H9 (cell line): Measurements from ENCODE around the gene RPS21. TPM values are rescaled to one million over a fixed set of nuclear protein-coding genes. Genes with fewer than 3 reads are reported as not detected.

Experiments used
- DNase-seq: peaks from one replicate; pipeline ENCODE4 v3.0.0-alpha.2; 2017
- H2AFZ ChIP-seq: one replicate; pipeline ENCODE4 v1.6.1; 2013; ENCODE audit warnings: mild to moderate bottlenecking, low read length, control low read depth, moderate library complexity
- H2AK5ac ChIP-seq: 2 replicates; pipeline ENCODE4 v1.6.1; 2013; ENCODE audit warnings: low read length, control low read depth, mixed read lengths; ENCODE audit not compliant: insufficient read length
- H2BK120ac ChIP-seq: one replicate; pipeline ENCODE4 v1.6.1; 2013; ENCODE audit warnings: low read depth, mild to moderate bottlenecking, low read length, control low read depth, inconsistent platforms; ENCODE audit not compliant: poor library complexity, severe bottlenecking
- H2BK12ac ChIP-seq: 2 replicates; pipeline ENCODE4 v1.6.1; 2013; ENCODE audit warnings: low read length, control low read depth, mixed read lengths, low read depth; ENCODE audit not compliant: insufficient read length
- H2BK15ac ChIP-seq: 2 replicates; pipeline ENCODE4 v1.6.1; 2013; ENCODE audit warnings: low read depth, low read length, control low read depth
- H2BK20ac ChIP-seq: one replicate; pipeline ENCODE4 v1.6.1; 2013; ENCODE audit warnings: low read depth, mild to moderate bottlenecking, low read length, control low read depth, inconsistent platforms; ENCODE audit not compliant: poor library complexity, severe bottlenecking
- H2BK5ac ChIP-seq: 2 replicates; pipeline ENCODE4 v1.6.1; 2013; ENCODE audit warnings: low read length, control low read depth, mixed read lengths; ENCODE audit not compliant: insufficient read length
- H3K14ac ChIP-seq: 2 replicates; pipeline ENCODE4 v1.6.1; 2013; ENCODE audit warnings: low read length, control low read depth; ENCODE audit not compliant: insufficient read depth
- H3K18ac ChIP-seq: 2 replicates; pipeline ENCODE4 v1.6.1; 2013; ENCODE audit warnings: low read depth, mild to moderate bottlenecking, mixed read lengths, low read length, control low read depth; ENCODE audit not compliant: insufficient read length
- H3K23ac ChIP-seq: 2 replicates; pipeline ENCODE4 v1.6.1; 2013; ENCODE audit warnings: low read length, control low read depth, mixed read lengths, low read depth; ENCODE audit not compliant: insufficient read length
- H3K23me2 ChIP-seq: 2 replicates; pipeline ENCODE4 v1.6.1; 2013; ENCODE audit warnings: low read depth, mild to moderate bottlenecking, mixed read lengths, low read length, control low read depth; ENCODE audit not compliant: insufficient read length, poor library complexity, severe bottlenecking
- H3K27ac ChIP-seq: 2 replicates; pipeline ENCODE4 v1.5.1; 2013; ENCODE audit warnings: low read length, control low read depth, mixed read lengths, low read depth; ENCODE audit not compliant: insufficient read length
- H3K27me3 ChIP-seq: 2 replicates; pipeline ENCODE4 v1.6.1; 2013; ENCODE audit warnings: low read length, control low read depth, inconsistent platforms; ENCODE audit not compliant: insufficient read depth
- H3K4ac ChIP-seq: 2 replicates; pipeline ENCODE4 v1.6.1; 2013; ENCODE audit warnings: low read depth, mild to moderate bottlenecking, control low read depth, inconsistent platforms, low read length, moderate library complexity
- H3K4me1 ChIP-seq: 2 replicates; pipeline ENCODE4 v1.6.1; 2013; ENCODE audit warnings: low read length, control low read depth, inconsistent platforms; ENCODE audit not compliant: insufficient read depth
- H3K4me2 ChIP-seq: 2 replicates; pipeline ENCODE4 v1.6.1; 2013; ENCODE audit warnings: low read length, control low read depth, mixed read lengths; ENCODE audit not compliant: insufficient read length, insufficient read depth
- H3K56ac ChIP-seq: 2 replicates; pipeline ENCODE4 v1.6.1; 2013; ENCODE audit warnings: low read depth, mild to moderate bottlenecking, mixed read lengths, low read length, control low read depth; ENCODE audit not compliant: insufficient read length
- H3K79me1 ChIP-seq: 2 replicates; pipeline ENCODE4 v1.6.1; 2013; ENCODE audit warnings: low read depth, mild to moderate bottlenecking, moderate library complexity, low read length, control low read depth, inconsistent platforms; ENCODE audit not compliant: insufficient read depth, poor library complexity, severe bottlenecking
- H3K79me2 ChIP-seq: 2 replicates; pipeline ENCODE4 v1.6.1; 2013; ENCODE audit warnings: low read length, control low read depth, inconsistent platforms; ENCODE audit not compliant: insufficient read depth
- H3K9ac ChIP-seq: 2 replicates; pipeline ENCODE4 v1.6.1; 2013; ENCODE audit warnings: low read length, control low read depth, mixed read lengths; ENCODE audit not compliant: insufficient read length; ENCODE audit errors: extremely low read depth
- H3K9me3 ChIP-seq: one replicate; pipeline ENCODE4 v1.6.1; 2013; ENCODE audit warnings: low read depth, low read length, inconsistent platforms; ENCODE audit not compliant: control insufficient read depth
- H3T11ph ChIP-seq: one replicate; pipeline ENCODE4 v1.6.1; 2013; ENCODE audit warnings: mild to moderate bottlenecking, low read length, control low read depth, inconsistent platforms
- H4K20me1 ChIP-seq: one replicate; pipeline ENCODE4 v1.6.1; 2013; ENCODE audit not compliant: control insufficient read depth, insufficient read length, insufficient read depth
- H4K5ac ChIP-seq: 2 replicates; pipeline ENCODE4 v1.6.1; 2013; ENCODE audit warnings: low read depth, mild to moderate bottlenecking, mixed read lengths, low read length, control low read depth; ENCODE audit not compliant: insufficient read length
- H4K8ac ChIP-seq: replicated peaks from 2 replicates; pipeline ENCODE4 v1.6.1; 2013; ENCODE audit warnings: low read length, control low read depth, mixed read lengths, low read depth; ENCODE audit not compliant: insufficient read length
- H4K91ac ChIP-seq: 2 replicates; pipeline ENCODE4 v1.6.1; 2013; ENCODE audit warnings: low read depth, mild to moderate bottlenecking, moderate library complexity, mixed read lengths, low read length, control low read depth; ENCODE audit not compliant: insufficient read length
- H3K27ac Mint-ChIP-seq, 3 experiments: 2 replicates in 2 of 3; 3 replicates in 1 of 3; pipeline ENCODE4 v1.8.0; 2020 to 2021; ENCODE audit warnings: mixed read lengths in 3 of 3, mild to moderate bottlenecking in 1 of 3, moderate library complexity in 1 of 3
- H3K27me3 Mint-ChIP-seq: 2 replicates; pipeline ENCODE4 v1.8.0; 2021; ENCODE audit warnings: low read depth, mild to moderate bottlenecking, moderate library complexity, mixed read lengths
- H3K36me3 Mint-ChIP-seq, 3 experiments: 2 replicates in 2 of 3; 3 replicates in 1 of 3; pipeline ENCODE4 v1.8.0; 2020 to 2021; ENCODE audit warnings: low read depth in 3 of 3, mixed read lengths in 3 of 3; ENCODE audit not compliant: insufficient read depth in 1 of 3
- H3K4me1 Mint-ChIP-seq, 2 experiments: 2 replicates each; pipeline ENCODE4 v1.8.0; 2020; ENCODE audit warnings: mixed read lengths in 2 of 2
- H3K4me3 Mint-ChIP-seq, 2 experiments: 2 replicates in 1 of 2; 3 replicates in 1 of 2; pipeline ENCODE4 v1.8.0; 2020 to 2021; ENCODE audit warnings: mild to moderate bottlenecking in 2 of 2, mixed read lengths in 2 of 2, moderate library complexity in 1 of 2
- H3K9me3 Mint-ChIP-seq, 2 experiments: 2 replicates in 1 of 2; 3 replicates in 1 of 2; pipeline ENCODE4 v1.8.0; 2020; ENCODE audit warnings: mild to moderate bottlenecking in 2 of 2, mixed read lengths in 2 of 2, moderate library complexity in 1 of 2
- CTCF ChIP-seq: fragments of 200-600 bp; sonication (generic); conservative IDR thresholded peaks from 3 replicates; pipeline ENCODE4 v1.8.0; 2021; ENCODE audit warnings: antibody characterized with exemption, mild to moderate bottlenecking
- WGBS: extraction: QIAGEN DNeasy Blood & Tissue Kit; methylation state at CpG from one replicate; pipeline ENCODE4 v1.1.7; 2013; ENCODE audit warnings: missing lambda C conversion rate, low lambda C conversion rate, mixed read lengths; ENCODE audit not compliant: insufficient read length; ENCODE audit errors: extremely low coverage; 5-methylcytosine and 5-hydroxymethylcytosine counted together
- total RNA-seq: library from RNA; stranded (reverse); gene quantifications from 2 replicates; pipeline ENCODE4 v1.2.1, GENCODE V29; 2021

The RPS21 gene
- total RNA-seq, 1 experiment from 2014 or later: 1,715 TPM

GRCh38 chr20:62393335-62393665 is 6.4 kb downstream of the RPS21 start:
- no peak overlapping the region for H3K27ac ChIP-seq
- no peak overlapping the region for H2BK20ac ChIP-seq
- Mint-ChIP-seq H3K27ac (no peak overlapping the region), H3K36me3 (peaks cover 22 to 36% (median 24%) of the 10 kb centered on the region in 3 experiments; a peak in 6 of 7 replicates), H3K4me1 (peaks cover 5 to 7% of the 10 kb centered on the region in 2 experiments; a peak in 2 of 4 replicates), H3K4me3 (0 out of 5 replicates have a peak overlapping the region, but pooled peaks of 1 of the 2 experiments have one; percentile 3), H3K27me3 (peaks cover 2% of the 10 kb centered on the region; the same call in 1 of the 2 replicates), H3K9me3 (peaks cover 3 to 6% of the 10 kb centered on the region in 2 experiments; a peak in 3 of 5 replicates)
- H3K9ac ChIP-seq: no peak overlapping the region
- no peak overlapping the region for H3K14ac ChIP-seq
- H3K23me2 ChIP-seq: peaks cover 2% of the 10 kb centered on the region
- no peak overlapping the region for H4K5ac ChIP-seq
- H2BK15ac ChIP-seq: no peak overlapping the region
- no peaks in the 10 kb centered on the region for H3K27me3 ChIP-seq
- DNase-seq: no peak
- no peak overlapping the region for H3K4ac ChIP-seq
- TF ChIP-seq CTCF: no peak
- no peak overlapping the region for H4K8ac ChIP-seq
- no peak overlapping the region for H3K56ac ChIP-seq
- no peaks in the 10 kb centered on the region for H3K79me2 ChIP-seq
- no peak overlapping the region for H2BK5ac ChIP-seq
- H2BK12ac ChIP-seq: no peak overlapping the region
- no CpG with 5 or more reads among the region's 12 CpGs for WGBS
- H3K23ac ChIP-seq: no peak overlapping the region
- H2AK5ac ChIP-seq: no peak overlapping the region
- no peaks in the 10 kb centered on the region for H3K79me1 ChIP-seq
- no peak overlapping the region for H4K91ac ChIP-seq
- no peak overlapping the region for H2AFZ ChIP-seq
- H4K20me1 ChIP-seq: peaks cover 8% of the 10 kb centered on the region
- H3K4me1 ChIP-seq: no peaks in the 10 kb centered on the region
- H3K9me3 ChIP-seq: no peaks in the 10 kb centered on the region
- no peak overlapping the region for H3K4me2 ChIP-seq
- no peak overlapping the region for H2BK120ac ChIP-seq
- H3K18ac ChIP-seq: no peak overlapping the region
- no peak overlapping the region for H3T11ph ChIP-seq
